Suprapubic skin (tissue), 4 donors: Measurements from ENCODE around the gene EPYC.

Experiments used
- EP300 ChIP-seq: sonication (generic); formaldehyde crosslinking; IDR thresholded peaks from one replicate; pipeline ENCODE4 v1.6.1; 2017; ENCODE audit warnings: antibody characterized with exemption
- POLR2A ChIP-seq, 2 donors: fragments of 450-650 bp; IDR thresholded peaks; one replicate each; pipeline ENCODE4 v1.6.1; 2017; ENCODE audit warnings: antibody characterized with exemption in 2 of 2, mild to moderate bottlenecking in 2 of 2, moderate library complexity in 2 of 2
- POLR2AphosphoS5 ChIP-seq, 3 donors: sonication (generic); formaldehyde crosslinking; IDR thresholded peaks; one replicate each; pipeline ENCODE4 v1.6.1; 2017; ENCODE audit warnings: antibody characterized with exemption in 3 of 3
- TF ChIP-seq, protein P1 (sequence below), 2 donors: fragments of 200-600 bp in 1 of 2; fragments of 450-650 bp in 1 of 2; sonication (generic) in 1 of 2; IDR thresholded peaks; one replicate each; pipeline ENCODE4 v1.5.1; 2016 to 2019; ENCODE audit warnings: antibody characterized with exemption in 2 of 2, mild to moderate bottlenecking in 1 of 2, moderate library complexity in 1 of 2

DNA sequence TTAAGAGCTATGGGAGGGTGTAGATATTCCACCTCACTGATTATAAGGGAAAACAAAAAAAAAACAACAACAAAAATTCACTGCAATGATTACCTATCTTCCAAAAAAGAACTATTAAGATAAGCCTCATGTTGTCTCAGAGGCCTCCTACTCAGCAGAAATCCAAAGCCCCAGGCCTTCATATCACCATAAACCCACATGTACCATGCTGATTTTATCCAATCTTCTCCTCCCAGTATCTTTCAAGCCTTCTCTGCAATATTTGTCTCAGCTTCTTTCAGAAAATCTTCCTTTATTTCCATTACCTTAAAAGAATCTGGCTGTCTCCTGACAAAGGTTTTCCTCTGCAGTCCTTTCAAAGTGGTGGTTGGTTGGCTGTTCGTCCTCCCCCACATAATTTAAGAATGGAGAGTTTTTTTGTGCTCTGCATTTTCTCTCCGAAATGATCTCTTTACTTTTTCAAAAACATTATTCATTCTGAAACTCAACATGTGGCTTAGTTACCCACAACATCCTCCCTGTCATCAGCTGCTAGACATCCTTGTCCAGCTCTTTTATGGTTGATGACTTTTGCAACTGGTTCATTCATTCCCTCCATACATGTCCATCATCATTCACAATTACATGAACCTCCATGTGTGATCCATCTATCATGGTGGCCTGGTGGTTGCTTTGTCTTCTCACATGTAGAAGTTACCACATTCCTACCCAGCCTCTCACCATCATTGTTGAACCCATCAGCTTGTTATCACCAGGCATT, 2.9 kb upstream of the EPYC start:
- TF ChIP-seq, protein P1, sequence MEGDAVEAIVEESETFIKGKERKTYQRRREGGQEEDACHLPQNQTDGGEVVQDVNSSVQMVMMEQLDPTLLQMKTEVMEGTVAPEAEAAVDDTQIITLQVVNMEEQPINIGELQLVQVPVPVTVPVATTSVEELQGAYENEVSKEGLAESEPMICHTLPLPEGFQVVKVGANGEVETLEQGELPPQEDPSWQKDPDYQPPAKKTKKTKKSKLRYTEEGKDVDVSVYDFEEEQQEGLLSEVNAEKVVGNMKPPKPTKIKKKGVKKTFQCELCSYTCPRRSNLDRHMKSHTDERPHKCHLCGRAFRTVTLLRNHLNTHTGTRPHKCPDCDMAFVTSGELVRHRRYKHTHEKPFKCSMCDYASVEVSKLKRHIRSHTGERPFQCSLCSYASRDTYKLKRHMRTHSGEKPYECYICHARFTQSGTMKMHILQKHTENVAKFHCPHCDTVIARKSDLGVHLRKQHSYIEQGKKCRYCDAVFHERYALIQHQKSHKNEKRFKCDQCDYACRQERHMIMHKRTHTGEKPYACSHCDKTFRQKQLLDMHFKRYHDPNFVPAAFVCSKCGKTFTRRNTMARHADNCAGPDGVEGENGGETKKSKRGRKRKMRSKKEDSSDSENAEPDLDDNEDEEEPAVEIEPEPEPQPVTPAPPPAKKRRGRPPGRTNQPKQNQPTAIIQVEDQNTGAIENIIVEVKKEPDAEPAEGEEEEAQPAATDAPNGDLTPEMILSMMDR (IDR thresholded peaks at IDR 0.05), result no peak
- TF ChIP-seq POLR2AphosphoS5 (IDR thresholded peaks at IDR 0.05) (no peak), POLR2A (IDR thresholded peaks at IDR 0.05) (no peak), EP300 (no peak)
